KOPT-K1 (cell line): ENCODE measurements around the gene RC3H2.
"Not testable (repeated sequence)": the region's sequence is repeated elsewhere in the genome, so short reads cannot be mapped to it uniquely, and the experiment has no call there.

Source experiments
- H3K27ac ChIP-seq: fragments of 200-600 bp; sonication (generic); 2 replicates; pipeline ENCODE4 v1.5.1; 2016; ENCODE audit warnings: antibody characterized with exemption, mild to moderate bottlenecking, low read depth, low read length; ENCODE audit not compliant: poor library complexity, severe bottlenecking
- H3K36me3 ChIP-seq: fragments of 200-600 bp; sonication (generic); 2 replicates; pipeline ENCODE4 v1.5.1; 2017; ENCODE audit warnings: antibody characterized with exemption, mild to moderate bottlenecking, low read length, moderate library complexity; ENCODE audit not compliant: insufficient read depth
- H3K9me3 ChIP-seq: fragments of 200-600 bp; sonication (generic); 2 replicates; pipeline ENCODE4 v1.5.1; 2017; ENCODE audit warnings: antibody characterized with exemption, low read length, mild to moderate bottlenecking; ENCODE audit not compliant: insufficient read depth, poor library complexity, severe bottlenecking

The RC3H2 gene

DNA sequence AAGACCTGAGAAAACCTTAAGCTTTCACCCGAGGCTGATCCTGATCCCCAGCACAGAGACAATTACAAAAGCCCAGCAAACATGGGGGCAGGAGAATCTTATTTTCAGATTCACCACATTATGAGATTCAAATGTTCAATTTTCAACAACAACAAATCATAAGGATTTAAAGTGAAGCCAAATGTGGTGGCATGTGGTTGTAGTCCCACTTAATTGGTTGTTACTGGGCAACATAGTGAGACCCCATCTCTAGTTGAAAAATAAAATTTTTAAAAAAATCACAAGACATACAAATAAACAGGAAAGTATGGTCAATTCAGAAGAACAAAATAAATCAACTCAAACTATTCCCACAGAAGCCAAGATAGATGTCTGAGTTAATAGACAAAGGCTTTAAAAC is 31.7 kb upstream of the RC3H2 start:
- Histone ChIP-seq H3K9me3 (no peaks in the 10 kb centered on the region), H3K36me3 (peaks cover 18% of the 10 kb centered on the region), H3K27ac (no peak overlapping the region)

DNA sequence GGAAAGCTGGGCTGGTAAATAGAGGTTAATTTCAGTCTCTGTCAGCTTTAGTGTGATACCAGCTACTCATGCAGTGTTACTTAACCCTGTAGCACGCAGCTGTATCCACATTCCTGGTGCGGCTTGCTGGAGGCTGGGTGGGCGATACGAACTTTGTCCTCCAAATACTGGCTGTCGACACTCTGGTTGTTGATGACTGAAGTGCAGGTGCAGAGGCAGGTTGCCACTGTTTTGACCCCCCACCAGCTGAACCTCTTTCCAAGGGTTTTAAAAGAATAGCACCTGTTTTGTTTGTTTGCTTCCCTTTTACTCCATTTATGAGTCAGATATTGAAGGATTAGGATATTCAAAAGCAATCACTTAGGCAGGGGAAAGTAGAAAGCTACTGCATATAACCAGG is 31.3 kb upstream of the RC3H2 start:
- Histone ChIP-seq H3K27ac (no peak overlapping the region), H3K36me3 (peaks cover 18% of the 10 kb centered on the region), H3K9me3 (no peaks in the 10 kb centered on the region)

GRCh38 chr9:122931226-122932121 is 26.3 kb upstream of the RC3H2 start, which contains the start of gene ZBTB26:
Gene ZBTB26 (minus strand): TSS chr9:122931512. CDS start chr9:122919934, 11,578 bp downstream.
- peak within 1 kb of the TSS; percentile 61 for H3K27ac ChIP-seq
- no peaks in the 10 kb centered on the region for H3K9me3 ChIP-seq

GRCh38 chr9:122930541-122931225 is 25.5 kb upstream of the RC3H2 start:
- Histone ChIP-seq H3K27ac (peak overlapping the region; percentile 61), H3K9me3 (no peaks in the 10 kb centered on the region), H3K36me3 (0 out of 2 replicates have a peak, but pooled peaks cover 8% of the 10 kb centered on the region)

More at GRCh38 chr9:122931226-122932121, 26.3 kb upstream of the RC3H2 start, which contains the start of gene ZBTB26:
- H3K36me3 ChIP-seq = peaks cover 11% of the 10 kb centered on the region

DNA sequence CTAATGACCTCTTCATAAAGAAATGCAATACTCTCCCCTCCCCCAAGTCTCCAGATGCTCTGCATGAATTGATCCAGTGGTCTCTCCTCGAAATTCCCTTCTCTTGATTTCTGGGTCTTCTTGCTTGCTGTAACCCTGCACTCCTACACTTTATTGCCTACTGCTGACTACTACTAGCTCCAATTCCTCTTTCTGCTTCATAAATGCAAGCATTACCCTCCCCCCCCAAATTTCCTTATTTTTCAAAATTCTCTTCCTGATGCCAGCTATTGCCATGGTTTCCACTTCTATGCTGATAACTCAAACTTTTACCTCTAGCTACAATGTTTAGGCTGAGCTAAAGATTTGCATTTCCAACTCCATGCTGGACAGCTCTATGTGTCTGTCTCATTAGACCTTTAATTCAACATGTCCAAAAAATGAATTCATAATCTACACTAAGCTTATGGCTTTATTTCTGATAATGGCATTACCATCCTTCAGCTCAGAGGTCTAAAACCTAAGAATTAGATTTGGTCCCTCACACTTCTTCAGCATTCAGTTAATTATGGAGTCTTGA is 24.7 kb upstream of the RC3H2 start:
- Histone ChIP-seq H3K9me3 (no peaks in the 10 kb centered on the region), H3K36me3 (0 out of 2 replicates have a peak, but pooled peaks cover 8% of the 10 kb centered on the region), H3K27ac (no peak overlapping the region)

GRCh38 chr9:122923947-122924346 is 18.8 kb upstream of the RC3H2 start:
- H3K27ac ChIP-seq = no peak overlapping the region
- H3K36me3 ChIP-seq = peaks cover 17% of the 10 kb centered on the region
- no peaks in the 10 kb centered on the region for H3K9me3 ChIP-seq

GRCh38 chr9:122922713-122923112 is 17.6 kb upstream of the RC3H2 start:
- H3K27ac ChIP-seq = no peak overlapping the region
- H3K36me3 ChIP-seq = peaks cover 25% of the 10 kb centered on the region
- H3K9me3 ChIP-seq = no peaks in the 10 kb centered on the region

- Histone ChIP-seq H3K27ac (no peak overlapping the region), H3K36me3 (peaks cover 27% of the 10 kb centered on the region), H3K9me3 (no peaks in the 10 kb centered on the region)
These were observed 13.2 kb upstream of the RC3H2 start for GRCh38 chr9:122918310-122918709.

DNA sequence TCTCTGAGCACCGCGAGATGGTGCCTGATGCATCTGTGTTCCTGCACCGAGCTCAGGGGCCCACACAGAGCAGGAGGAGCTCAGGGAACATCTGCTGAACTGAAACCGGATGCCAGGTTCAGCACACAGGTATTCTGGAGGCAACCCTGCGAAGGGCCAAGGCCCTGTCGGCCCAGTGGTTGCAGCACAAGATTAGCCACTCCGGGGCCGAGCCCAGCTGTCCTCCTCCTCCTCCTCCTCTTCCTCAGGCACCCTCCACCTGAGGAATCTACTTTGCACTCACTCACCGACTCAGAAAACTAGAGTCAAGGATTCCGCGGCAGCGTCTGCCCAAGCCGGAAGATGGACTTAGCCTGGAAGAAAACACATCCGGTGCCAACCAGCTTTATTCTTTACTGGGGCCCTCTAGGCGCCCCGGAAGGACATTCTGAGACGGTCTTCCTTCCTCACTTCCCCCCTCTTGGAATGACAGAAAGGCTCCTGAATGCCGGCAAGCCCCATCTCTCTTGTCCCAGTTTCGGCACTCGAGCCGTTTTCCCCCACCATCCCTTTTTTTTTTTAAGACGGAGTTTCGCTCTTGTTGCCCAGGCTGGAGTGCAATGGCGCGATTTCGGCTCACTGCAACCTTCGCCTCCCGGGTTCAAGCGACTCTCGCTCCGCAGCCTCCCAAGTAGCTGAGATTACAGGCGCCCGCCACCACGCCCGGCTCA is 8.0 kb upstream of the RC3H2 start, which contains the start of gene ZBTB6:
TSS of gene ZBTB6 (minus strand) at position 360 of the 710 bp plus-strand sequence. CDS start 1,251 bp downstream, outside the sequence.
- Histone ChIP-seq H3K9me3 (no peaks in the 10 kb centered on the region), H3K27ac (peak within 1 kb of the TSS; percentile 90), H3K36me3 (peaks cover 31% of the 10 kb centered on the region)

- H3K36me3 ChIP-seq = peaks cover 28% of the 10 kb centered on the region
- H3K9me3 ChIP-seq = no peaks in the 10 kb centered on the region
- peak overlapping the region; percentile 90 for H3K27ac ChIP-seq
These were observed 7.5 kb upstream of the RC3H2 start for GRCh38 chr9:122912671-122912963.

DNA sequence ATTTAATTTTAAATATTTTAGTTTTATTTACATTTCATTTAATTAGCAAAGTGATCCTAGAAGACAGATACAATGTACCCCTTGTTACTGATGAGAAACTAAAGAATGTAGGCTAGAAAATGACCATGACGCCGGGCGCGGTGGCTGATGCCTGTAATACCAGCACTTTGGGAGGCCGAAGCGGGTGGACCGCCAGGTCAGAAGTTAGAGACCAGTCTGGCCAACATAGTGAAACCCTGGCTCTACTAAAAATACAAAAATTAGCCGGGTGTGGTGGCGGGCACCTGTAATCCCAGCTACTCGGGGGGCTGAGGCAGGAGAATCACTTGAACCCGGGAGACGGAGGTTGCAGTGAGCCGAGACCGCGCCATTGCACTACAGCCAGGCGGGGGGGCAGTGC is 963 bp upstream of the RC3H2 start:
- peaks cover 26% of the 10 kb centered on the region for H3K36me3 ChIP-seq
- not testable (repeated sequence) for H3K9me3 ChIP-seq, H3K27ac ChIP-seq

DNA sequence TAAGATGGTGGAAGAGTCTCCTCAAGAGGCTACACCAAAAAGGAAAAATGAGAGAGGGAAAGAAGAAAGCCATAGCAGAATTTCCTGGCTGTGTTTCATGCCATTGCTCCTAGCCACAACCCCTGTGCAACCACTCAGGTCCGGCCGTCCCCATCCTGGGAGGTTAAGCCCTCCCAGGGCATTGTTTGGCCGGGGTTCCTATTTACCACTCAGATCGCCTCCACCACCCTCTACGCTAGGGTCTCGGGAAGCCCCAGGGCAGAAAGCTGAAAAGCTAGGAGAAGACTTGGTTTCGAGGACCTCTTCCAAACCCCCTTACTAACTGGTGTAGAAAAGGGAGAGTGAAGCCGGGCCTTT is 715 bp downstream of the RC3H2 start:
- H3K9me3 ChIP-seq = no peaks in the 10 kb centered on the region

DNA sequence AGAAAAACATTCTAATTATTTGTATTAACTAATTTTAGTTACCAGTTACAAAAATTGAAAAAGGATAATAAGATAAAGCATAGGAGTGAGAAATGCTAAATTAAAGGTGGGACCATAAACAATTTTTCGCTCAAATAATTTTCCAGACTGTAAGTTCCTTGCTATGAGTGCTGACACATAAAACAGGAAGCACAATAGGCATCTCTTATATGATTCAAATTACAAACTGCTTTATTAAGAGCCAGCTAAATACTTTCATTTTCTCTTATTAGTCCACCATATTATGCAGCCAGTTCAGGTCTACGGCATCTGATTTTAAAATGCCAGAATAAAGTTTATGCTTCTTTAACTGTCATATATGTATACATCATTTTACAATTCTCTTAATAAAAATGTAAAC is 4.4 kb downstream of the RC3H2 start:
- no peaks in the 10 kb centered on the region for H3K9me3 ChIP-seq
- H3K36me3 ChIP-seq = peaks cover 25% of the 10 kb centered on the region
- peak overlapping the region; percentile 61 for H3K27ac ChIP-seq

More for the DNA sequence above, 715 bp downstream of the RC3H2 start:
- Histone ChIP-seq H3K36me3 (peaks cover 9% of the 10 kb centered on the region), H3K27ac (peak overlapping the region; percentile 87)

DNA sequence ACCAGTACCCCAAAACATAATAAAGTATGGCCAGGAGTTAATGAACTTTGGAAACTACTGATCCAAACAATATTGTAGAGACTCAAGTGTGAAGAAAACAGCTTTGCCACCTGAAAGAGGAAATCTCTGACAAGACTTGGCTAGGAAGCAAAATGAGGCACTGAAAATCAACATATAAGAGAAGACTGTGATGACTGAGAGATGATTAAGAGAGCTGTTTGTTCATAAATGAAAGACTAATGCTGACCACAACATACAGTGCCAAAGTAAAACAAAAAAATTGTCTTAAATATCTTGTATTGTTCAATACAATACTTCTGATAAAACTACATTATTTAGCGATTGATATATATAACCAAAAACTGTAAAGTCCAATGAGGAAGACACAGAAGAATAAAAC is 7.2 kb downstream of the RC3H2 start:
- H3K27ac ChIP-seq = no peak overlapping the region
- peaks cover 54% of the 10 kb centered on the region for H3K36me3 ChIP-seq

GRCh38 chr9:122888480-122888879 is 16.7 kb downstream of the RC3H2 start:
- Histone ChIP-seq H3K9me3 (no peaks in the 10 kb centered on the region), H3K27ac (no peak overlapping the region), H3K36me3 (peaks cover 93% of the 10 kb centered on the region)

More for the DNA sequence above, 7.2 kb downstream of the RC3H2 start:
- no peaks in the 10 kb centered on the region for H3K9me3 ChIP-seq
